Activated T-helper 9 cell treated with anti-CD3 and anti-CD28 coated beads, Interleukin-2, amount 50 U/mL, for 16 hours (primary cell): ENCODE measurements around the gene ARHGAP45.

Experiments used
- DNase-seq: peaks from one replicate; pipeline ENCODE4 v3.0.0-alpha.2; 2020; ENCODE audit warnings: low read depth

Gene ARHGAP45

DNA sequence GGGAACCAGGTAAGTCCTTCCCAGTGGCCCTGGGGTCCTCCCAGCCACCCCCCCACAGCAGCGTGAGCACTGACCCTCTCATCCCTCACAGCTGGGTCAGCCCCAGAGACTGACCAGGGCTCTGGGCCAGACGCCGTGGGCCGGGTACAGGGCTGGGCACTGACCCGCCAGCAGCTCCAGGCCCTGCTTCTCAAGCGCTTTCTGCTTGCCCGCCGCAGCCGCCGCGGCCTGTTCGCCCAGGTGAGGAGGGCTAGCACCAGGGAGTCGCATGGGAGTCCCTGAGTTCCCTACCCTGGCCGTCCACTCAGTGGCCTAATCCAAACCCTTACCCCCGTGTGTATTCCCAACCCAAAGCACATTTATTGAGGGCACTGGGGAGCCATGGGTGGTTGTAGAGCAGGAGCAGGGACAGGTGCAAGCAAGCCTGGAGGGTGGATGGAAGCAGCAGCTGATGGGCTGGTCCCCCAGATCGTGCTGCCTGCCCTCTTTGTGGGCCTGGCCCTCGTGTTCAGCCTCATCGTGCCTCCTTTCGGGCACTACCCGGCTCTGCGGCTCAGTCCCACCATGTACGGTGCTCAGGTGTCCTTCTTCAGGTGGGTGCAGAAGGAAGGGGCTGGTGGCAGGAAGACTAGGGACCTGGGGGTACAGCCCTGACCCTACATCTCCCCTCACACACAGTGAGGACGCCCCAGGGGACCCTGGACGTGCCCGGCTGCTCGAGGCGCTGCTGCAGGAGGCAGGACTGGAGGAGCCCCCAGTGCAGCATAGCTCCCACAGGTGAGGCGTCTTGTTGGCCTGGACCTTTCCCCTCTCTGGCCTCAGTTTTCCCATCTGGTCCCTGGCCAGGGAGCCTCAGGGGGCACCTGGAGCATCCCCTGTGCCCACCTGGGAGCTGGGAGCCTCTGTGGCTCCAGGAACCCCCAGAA lies 12.6 kb upstream of the ARHGAP45 start:
- DNase-seq, result no peak

DNA sequence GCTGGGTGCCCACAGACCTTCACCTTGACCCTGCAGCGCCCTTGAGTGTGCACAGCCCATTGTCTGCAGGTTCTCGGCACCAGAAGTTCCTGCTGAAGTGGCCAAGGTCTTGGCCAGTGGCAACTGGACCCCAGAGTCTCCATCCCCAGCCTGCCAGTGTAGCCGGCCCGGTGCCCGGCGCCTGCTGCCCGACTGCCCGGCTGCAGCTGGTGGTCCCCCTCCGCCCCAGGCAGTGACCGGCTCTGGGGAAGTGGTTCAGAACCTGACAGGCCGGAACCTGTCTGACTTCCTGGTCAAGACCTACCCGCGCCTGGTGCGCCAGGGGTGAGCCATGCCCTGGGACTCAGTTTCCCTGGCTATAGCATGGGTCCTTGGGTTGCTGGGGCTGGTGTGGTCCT lies 11.9 kb upstream of the ARHGAP45 start:
- no peak for DNase-seq

DNA sequence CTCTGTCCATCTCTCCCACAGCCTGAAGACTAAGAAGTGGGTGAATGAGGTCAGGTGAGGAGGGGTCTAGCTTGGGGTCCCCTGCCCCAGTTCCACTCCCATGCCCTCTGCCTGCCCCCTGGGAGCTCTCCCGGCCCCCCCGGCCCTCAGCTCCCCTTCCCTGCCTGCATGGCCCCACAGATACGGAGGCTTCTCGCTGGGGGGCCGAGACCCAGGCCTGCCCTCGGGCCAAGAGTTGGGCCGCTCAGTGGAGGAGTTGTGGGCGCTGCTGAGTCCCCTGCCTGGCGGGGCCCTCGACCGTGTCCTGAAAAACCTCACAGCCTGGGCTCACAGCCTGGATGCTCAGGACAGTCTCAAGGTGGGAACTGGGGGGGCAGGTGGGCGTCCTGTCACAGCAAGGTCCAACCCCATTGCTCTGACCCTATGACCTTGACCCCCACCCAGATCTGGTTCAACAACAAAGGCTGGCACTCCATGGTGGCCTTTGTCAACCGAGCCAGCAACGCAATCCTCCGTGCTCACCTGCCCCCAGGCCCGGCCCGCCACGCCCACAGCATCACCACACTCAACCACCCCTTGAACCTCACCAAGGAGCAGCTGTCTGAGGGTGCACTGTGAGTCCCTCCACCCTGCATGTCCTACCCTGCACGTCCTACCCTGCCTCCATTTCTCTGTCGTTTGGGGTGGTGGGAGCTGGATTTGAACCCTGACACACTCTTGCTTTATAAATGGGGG lies 10.9 kb upstream of the ARHGAP45 start:
- DNase-seq, result no peak

DNA sequence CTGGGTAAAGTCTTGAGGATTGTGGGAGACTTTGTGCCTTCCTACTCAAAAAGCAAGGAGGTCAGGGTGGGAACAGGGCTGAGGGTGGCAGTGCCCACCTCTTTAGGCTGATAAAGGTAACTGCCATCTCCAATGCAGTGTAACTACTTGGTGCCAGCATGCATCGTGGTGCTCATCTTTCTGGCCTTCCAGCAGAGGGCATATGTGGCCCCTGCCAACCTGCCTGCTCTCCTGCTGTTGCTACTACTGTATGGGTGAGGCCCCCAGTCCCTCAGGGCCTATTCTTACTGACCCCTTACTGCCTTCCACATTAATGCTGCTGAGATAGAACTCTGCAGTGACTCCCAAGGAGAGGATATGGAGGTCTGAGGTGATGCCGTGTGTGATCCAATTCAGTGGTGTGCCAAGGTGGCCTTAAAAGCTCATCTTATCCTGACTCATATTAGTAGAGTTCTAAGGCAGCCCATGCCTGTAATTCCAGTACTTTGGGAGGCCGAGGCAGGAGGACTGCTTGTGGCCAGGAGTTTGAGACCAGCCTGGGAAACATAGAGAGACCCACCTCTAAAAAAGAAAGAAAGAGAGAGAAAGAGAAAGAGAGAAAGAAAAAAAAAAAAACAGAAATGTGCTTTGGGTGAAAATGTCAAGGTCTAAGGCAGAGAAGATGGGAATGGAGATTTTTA lies 9.7 kb upstream of the ARHGAP45 start:
- DNase-seq, result no peak

DNA sequence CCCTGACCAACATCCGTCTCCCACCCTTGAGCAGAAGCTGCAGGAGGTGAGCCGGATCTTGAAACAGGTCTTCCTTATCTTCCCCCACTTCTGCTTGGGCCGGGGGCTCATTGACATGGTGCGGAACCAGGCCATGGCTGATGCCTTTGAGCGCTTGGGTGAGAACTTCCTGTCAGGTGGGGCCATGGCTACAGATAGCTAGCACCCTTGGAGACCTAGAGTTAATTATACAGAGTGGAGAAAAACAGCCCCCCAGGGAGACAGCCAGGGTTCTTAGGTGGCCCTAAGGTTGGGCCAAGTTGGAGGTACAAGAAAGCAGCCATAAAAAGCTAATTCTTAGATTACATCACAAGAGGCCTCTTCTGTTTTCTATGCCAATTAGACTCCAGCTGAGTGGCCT lies 8.9 kb upstream of the ARHGAP45 start:
- no peak for DNase-seq

DNA sequence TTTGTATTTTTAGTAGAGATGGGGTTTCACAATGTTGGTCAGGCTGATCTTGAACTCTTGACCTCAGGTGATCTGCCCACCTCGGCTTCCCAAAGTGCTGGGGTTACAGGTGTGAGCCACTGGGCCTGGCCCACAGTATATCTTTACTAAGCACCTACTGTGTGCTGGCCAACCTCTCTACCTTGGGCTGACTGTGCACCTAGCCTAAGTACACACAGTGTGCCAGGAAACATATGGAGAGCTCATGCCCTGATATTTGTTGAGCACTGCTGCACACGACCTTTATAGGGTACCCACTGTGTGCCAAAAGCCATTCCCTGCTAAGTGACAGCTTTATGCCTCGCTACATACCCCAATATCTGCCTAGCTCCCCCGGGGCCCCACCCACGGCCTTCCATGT lies 6.3 kb upstream of the ARHGAP45 start:
- no peak for DNase-seq

DNA sequence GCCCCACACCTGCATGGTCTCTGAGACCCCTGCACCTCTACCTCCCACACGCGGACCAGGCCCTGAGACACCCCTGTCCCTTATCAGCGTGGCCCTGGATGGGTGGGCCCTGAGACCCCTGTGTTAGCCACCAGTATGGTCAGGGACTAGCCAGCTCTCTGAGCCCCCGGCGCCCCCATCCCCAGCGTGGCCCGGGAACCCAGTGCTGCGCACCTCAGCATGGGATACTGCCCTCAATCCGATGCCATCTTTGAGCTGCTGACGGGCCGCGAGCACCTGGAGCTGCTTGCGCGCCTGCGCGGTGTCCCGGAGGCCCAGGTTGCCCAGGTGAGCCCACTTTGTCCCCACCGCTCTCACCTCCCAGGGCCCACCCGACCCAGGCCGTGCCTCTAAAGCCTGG lies 5.0 kb upstream of the ARHGAP45 start:
- DNase-seq, result no peak

DNA sequence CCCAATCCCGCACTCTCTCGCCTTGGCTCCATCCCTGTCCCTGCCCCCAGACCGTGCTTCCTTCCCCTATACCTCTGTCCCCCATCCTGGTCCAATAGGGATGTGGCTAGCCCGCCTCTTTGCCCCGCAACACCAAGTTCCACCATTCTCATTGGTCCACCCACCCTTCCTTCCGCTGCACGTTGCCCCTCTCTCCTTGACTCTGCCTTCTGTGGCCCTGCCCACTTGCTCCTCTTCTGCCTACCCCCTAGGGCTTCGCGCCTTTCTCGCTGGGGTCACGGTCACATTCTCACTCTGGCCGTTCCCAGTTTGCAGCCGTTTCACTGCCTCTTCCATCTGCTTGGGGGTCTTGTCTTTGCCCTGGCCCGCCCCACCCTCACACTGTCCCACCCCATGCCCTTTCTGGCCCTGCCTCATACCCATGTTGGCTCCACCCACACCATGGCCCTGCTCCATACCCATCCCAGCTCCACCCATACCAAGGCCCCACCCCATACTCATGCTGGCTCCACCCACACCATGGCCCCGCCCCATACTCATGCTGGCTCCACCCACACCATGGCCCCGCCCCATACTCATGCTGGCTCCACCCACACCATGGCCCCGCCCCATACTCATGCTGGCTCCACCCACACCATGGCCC lies 4.5 kb upstream of the ARHGAP45 start:
- no peak for DNase-seq

DNA sequence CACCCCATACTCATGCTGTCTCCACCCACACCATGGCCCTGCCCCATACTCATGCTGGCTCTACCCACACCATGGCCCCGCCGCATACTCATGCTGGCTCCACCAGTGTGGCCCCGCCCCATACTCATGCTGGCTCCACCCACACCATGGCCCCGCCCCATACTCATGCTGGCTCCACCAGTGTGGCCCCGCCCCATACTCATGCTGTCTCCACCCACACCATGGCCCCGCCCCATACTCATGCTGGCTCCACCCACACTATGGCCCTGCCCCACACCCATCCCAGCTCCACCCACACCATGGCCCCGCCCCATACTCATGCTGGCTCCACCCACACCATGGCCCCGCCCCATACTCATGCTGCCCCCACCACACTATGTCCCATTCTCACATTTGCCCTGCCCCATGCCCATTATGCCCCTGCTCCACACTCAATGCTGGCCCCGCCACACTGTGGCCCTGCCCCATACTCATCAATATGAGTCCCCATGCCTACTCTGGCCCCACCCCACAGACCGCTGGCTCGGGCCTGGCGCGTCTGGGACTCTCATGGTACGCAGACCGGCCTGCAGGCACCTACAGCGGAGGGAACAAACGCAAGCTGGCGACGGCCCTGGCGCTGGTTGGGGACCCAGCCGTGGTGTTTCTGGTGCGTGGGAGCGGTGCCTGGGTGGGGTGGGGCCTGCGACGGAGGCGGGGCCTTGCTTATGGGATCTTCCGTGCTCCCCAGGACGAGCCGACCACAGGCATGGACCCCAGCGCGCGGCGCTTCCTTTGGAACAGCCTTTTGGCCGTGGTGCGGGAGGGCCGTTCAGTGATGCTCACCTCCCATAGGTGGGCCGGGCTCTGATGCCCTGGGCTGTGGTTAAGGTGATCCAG lies 3.7 kb upstream of the ARHGAP45 start:
- no peak for DNase-seq

DNA sequence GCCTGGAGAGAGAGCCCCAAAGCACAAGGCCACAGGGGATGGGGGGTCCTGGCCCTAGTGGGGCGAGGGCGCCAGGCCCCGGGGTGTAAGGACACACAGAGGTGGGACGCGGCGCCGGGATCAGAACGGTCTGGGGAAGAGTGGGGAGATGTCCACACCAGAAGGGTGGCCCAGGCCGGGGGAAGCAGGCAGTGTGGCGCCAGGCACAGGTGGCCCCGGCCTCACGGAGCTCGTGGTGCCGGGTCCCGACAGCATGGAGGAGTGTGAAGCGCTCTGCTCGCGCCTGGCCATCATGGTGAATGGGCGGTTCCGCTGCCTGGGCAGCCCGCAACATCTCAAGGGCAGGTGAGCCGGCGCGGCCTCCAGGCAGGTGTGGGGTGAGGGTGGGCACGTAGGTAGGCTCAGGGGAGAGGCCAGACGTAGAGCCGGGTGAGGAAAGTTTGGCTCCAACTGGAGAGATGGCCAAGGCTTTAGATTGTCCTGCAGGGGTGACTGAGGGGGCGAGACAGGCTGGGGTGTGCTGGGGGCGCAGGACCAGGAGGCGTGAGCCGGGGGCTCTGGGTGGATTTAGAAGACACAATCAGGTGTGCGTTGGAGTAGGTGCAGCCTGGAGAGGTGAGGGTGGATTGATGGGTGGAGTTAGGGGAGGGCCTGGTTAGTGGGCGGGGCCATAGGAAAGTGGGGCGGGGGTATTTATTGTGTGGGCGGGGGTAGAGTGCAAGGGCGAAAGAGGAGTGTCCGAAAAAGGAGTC lies 2.9 kb upstream of the ARHGAP45 start:
- DNase-seq, result no peak

DNA sequence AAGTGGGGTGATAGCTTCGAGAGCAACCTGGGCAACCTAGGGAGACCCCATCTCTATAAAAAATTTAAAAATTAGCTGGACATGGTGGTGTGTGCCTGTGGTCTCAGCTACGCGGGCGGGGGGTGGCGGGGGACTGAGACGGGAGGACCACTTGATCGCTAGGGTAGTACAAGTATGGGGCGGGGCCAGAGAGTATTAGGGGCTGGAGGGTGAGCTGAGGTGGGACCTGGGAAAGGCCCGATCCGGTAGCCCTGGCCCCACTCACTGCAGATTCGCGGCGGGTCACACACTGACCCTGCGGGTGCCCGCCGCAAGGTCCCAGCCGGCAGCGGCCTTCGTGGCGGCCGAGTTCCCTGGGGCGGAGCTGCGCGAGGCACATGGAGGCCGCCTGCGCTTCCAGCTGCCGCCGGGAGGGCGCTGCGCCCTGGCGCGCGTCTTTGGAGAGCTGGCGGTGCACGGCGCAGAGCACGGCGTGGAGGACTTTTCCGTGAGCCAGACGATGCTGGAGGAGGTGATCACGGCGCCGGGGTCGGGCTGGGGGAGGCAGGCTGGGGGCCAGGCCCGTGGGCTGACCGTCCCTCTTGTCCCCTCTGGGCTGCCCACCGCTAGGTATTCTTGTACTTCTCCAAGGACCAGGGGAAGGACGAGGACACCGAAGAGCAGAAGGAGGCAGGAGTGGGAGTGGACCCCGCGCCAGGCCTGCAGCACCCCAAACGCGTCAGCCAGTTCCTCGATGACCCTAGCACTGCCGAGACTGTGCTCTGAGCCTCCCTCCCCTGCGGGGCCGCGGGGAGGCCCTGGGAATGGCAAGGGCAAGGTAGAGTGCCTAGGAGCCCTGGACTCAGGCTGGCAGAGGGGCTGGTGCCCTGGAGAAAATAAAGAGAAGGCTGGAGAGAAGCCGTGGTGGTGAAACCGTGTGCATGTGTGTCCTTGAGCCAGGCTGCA lies 2.0 kb upstream of the ARHGAP45 start:
- DNase-seq, result peak; percentile 68

DNA sequence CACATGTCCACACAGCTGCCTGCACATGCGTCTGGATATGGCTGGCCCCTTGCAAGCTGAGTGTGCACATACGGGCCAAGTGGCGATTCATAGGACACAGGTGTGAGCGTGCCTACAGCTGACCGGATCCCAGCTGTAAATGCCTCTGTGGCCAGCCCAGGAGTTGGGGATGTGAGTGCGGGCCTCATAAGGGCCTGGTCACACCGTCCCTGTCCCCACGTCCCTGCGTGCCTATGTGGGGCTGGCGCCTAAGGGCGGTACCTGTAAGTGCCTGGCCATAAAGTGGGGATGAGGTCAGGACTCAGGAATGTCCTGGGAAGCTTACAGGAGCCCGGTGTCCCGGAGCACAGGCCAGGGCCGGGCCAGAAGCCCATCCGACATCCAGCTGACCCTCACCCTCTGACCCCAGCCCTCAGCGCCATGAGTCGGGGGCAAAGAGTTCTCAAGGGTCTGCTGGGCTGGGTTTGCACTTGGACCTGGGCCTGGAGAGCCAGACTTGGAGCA lies 1.3 kb upstream of the ARHGAP45 start:
- DNase-seq, result no peak

DNA sequence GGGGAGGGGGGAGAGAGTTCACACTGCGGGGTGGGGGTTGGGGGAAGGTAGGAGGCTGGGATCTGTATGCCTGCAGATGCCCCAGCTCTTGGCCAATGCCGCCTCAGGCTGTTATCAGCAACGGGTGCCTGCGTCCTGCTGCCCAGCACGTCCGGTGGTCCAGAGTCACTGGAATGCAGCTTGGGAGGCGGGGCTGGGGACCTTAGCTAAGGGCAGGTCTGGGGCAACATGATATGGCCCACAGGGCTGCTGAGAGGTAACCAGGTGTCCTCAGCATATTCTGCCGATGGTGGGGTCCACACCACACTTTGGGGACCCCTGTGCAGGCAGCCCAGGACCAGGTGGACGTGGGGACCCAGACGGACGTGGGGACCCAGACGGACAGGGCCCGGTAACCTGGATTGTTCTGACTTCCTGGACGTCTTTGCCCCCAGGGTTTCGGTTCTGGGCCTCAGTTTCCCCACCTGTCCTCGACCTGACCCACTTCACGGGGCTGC lies 668 bp upstream of the ARHGAP45 start:
- no peak for DNase-seq

DNA sequence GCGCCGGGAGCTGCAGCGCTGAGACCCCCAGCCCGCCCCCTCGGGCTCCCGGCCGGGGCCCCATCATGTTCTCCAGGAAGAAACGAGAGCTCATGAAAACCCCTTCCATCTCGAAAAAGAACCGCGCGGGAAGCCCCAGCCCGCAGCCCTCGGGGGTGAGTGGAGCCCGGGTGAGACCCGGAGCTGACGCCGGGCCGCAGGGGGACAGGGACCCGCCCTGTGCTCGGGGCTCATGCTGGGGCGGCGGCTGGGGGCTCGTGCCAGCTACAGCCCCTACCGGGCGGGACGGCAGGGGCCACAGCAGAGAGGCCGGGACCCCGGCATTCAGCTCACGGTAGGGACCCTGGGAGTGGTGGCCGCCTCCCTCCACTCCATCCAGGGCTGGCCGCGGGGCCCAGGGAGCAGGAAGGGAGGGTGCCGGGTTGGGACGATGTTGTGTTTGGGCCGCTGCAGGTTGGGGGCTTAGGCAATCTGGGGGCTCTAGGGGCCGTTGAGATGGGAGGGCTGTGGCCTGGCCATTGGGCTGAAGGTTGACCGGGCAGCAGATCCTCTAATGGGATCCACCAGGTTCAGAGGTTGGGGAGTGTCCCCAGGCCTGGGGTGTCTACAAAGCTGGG lies 482 bp downstream of the ARHGAP45 start:
- DNase-seq, result peak; percentile 66

DNA sequence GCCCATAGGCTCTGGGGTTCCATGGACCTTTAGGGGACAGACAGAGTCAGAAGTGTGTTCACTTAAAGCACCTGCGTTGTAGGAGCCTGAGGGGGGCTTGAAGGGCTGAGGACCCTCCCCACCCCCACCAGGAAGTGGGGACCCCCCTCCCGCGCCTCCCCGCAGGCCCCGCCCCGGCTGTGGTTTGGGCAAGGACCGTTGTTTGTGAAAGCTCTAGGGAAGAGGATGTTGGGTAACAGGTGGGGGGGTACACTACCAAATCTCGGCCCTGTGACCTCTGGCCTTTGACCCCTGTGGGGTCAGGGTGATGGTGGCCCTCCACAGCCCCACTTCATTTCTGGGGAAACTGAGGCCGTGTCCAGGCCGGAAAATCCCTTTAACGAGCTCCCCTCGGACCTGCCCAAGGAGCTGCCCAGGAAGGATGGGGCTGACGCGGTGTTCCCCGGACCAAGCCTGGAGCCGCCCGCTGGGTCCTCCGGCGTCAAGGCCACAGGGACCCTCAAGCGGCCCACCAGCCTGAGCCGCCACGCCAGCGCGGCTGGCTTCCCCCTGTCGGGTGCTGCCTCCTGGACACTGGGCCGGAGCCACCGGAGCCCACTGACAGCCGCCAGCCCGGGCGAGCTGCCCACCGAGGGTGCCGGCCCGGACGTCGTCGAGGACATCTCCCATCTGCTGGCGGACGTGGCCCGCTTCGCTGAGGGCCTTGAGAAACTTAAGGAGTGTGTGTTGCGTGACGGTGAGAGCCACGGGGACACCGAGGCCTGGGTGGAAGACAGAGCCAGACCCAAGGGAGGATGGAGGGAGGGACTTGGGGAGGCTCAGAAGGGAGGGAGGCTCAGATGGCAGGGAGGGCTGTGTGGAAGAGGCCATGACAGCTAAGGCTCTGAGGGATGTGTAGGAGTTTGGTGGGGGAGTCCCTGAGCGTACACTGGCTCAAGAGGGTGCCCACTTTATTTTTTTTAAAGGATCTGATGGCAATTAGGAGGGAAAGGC lies 1.3 kb downstream of the ARHGAP45 start:
- DNase-seq, result no peak

DNA sequence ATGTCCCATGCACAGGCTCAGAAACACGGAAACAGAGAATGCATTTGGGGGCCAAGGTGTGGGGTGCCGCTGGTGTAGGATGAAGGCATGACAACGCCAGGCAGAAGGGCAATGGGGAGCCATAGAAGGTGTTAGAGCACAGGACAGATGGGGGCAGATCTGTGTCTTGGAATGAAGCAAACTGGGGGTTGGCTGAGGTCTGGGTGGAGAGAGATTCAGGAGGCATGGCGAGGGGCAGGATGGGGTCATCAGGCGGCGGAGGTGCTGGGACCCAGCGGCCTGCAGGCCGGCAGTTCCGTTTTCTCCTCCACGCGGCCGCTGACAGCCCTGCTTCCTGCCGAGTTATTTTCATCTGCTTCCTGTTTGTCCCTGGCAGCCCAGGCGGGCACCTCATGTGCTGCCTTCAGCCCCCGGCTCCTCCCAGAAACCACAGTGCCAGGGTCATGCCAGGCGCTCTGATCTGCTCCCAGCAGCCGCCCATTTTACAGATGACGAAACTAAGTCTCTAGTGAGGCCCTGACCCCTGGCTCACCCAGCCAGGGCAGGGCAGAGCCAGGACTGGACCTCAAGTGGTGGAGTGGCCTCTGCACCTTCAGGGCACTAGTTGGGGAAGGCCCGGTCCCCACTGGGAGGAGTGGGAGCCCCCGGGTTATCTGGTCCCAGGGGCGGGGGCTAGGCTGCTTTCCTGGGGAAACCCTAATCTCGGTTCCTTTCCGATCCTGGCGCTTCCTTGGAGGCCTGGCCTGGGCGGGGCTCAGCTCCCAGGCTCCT lies 2.2 kb downstream of the ARHGAP45 start:
- DNase-seq, result no peak

DNA sequence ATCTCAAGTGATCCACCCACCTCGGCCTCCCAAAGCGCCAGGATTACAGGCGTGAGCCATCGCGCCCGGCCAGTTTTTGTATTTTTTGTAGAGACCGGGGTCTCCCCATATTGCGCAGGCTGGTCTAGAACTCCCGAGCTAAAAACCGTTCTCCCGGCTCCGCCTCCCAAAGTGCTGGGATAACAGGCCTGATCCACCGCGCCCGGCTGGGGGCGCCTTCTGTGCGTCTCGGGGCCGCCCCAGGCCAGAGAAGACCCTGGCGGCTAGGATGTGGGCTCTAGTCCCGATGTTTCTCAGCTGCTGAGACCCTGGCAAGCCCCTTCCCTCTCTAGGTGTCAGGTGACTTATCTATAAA lies 3.6 kb downstream of the ARHGAP45 start:
- no peak for DNase-seq
